GM19463 (cell line): Measurements from ENCODE around the gene KIAA0825.
A peak's percentile ranks its signal among the peaks of the same experiment; 100 is the strongest.

ENCODE experiments used
- ATAC-seq: cut with Tn5 transposase; IDR thresholded peaks from one replicate; pipeline ENCODE4 v1.9.1; 2021; ENCODE audit warnings: mild to moderate bottlenecking, moderate library complexity; ENCODE audit not compliant: unreplicated experiment

The KIAA0825 gene, protein sequence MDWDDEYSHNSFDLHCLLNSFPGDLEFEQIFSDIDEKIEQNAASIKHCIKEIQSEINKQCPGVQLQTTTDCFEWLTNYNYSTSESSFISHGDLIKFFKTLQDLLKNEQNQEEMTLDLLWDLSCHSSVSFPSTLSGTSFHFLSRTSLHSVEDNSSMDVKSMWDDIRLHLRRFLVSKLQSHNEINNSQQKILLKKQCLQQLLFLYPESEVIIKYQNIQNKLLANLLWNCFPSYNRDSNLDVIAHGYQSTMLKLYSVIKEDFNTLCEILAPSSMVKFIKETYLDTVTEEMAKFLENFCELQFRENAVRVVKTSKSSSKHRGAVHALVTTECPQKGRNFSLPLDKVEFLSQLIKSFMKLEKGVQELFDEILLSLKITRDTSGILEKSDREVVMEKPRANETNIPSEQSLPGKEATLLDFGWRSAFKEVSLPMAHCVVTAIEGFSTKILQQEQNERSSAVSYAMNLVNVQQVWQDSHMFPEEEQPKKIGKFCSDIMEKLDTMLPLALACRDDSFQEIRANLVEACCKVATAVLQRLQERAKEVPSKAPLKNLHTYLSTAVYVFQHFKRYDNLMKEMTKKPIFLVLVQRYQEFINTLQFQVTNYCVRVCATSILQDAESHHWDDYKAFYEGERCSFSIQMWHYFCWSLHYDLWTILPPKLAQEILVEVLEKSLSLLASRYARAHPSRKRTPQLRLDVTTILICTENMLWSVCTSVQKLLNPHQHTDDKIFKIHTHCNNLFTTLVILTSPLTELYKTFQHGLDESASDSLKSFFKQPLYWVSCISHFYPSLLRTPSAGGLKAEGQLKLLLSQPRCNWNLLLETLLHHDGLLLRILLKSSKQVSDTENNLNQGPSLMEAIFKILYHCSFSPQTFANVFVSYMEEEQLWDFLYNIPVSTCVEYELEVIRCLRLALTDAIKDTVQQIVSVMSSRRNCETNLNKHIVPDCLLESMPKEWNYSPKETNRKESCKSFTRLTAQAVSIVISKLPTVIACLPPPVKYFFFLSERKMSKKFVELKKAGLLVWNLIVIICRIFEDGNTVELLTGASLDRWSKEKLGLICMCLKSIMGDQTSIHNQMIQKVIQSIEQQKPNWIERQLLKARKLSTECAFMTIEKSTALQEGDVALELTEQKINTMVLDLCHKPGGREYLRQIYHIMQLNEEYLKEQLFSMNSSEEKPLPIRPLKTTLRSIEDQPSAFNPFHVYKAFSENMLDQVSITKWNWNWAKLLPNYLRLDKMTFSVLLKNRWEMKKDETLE (N-terminal part only)

DNA sequence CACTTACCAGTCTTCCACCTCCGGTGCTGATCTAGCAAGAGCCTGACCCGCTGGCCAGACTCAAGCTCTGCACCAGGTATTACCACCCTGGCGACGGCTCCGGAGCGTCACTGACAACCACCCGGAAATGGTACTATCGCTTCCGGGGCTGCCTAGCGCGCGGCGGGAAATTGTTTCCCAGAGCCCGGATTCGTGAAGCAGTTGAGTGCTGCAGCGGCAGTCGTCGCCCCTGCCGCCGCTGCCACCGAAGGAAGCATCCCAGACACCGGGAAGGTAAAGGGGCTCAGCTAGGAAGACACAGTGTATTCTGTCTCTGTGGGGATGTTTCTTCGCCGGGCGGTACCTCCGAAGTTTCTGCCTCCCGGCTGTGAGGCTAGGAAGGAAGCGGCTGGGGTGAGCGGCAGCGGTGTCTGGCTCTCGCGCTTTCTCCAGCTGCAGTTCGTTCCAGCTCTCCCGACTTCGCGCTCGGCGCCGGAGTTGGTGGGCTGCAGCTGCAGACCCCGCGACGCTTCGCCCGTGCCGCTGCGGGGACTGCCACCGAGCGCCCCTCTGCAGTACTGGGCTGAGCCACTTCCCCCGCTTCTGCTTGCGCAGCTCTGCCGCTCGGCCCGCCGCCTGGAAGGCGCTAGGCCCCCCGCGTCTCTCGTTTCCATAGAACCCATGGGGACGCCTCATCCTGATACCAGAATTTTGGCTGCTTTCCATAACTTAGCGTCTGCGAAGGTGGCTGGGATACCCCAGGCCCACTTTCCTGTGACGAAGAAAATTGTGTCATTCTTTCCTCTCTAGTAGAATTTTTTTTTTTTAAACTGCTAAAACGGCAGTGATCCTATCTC lies at the start of gene KIAA0825, which contains the start of gene SLF1:
Gene KIAA0825, minus strand, starts transcription at position 112 of the 836 bp plus-strand sequence. CDS start 81,478 bp downstream, outside the sequence.
Gene SLF1, plus strand, starts transcription at position 177 of the 836 bp plus-strand sequence. CDS start 10,142 bp downstream, outside the sequence.
- ATAC-seq = peak; percentile 95

DNA sequence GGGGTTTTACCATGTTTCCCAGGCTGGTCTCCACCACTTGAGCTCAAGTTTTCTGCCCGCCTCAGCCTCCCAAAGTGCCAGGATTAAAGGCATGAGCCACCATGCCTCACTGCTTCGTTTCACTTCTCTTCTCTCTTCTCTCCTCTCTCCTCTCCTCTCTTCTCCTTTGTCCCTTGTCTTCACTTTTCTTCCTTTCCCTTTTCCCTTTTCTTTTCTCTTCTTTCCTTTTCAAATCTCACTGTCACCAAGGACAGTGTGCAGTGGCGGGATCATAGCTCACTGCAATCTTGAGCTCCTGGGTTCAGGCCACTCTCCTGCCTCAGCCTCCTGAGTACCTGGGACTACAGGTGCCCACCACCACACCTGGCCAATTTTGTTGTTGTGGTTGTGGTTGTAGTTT lies 49.5 kb upstream of the KIAA0825 start:
- no peak for ATAC-seq

DNA sequence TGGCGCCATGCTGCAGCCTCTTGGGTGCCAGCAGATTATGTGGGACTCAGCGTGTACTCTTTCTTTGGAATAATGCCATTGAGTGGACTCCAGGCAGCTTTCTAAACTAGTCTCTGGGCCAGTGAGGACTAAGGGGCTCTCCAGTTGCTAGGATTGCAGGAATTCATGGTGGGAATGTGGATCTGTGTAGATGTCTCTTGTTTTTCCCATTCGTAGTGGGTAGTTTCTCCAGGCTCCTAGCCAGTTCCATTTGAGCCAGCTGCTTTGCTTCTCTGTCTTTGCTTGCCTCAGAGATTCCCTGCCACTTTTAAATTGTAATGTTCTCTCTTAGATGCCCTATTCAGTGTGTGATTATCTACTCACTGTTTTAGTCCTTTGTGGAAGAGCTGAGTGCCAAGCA lies 42.7 kb upstream of the KIAA0825 start:
- no peak for ATAC-seq

DNA sequence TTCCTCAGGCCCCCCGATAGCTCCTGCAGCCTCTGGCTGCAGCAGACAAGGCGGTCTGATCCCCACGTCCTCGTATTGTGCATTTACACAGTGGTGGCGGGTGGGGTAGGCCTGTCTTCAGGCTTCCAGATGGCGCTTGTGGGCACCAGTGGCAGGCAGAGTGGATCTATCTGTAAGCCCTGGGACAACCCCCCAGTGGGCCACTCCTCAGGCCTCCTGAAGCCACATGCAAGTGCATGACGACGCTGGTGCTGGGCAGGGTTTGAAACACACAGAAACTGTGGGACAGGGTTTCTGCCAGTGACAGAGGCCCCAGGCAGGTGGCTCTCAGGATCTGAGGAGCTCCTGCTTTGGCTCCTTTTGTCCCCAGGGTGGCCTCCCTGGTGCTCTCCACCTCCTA lies 42.1 kb upstream of the KIAA0825 start:
- ATAC-seq = no peak

DNA sequence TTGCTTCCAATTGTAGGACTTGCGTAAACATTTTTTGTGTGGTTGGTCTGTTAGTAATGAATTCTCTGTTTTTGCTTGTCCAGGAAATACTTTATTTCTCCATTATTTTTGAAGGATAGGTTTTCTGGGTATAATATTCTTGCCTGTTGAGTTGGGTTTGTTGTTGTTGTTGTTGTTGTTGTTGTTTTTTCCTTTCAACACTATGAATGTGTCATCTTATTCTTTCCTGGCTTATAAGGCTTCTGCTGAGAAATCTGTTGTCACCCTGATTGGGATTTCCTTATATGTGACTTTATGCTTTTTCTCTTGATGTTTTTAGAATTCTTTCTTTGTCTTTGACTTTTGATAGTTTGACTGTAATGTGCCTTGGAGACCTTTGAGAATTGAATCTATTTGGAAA lies 39.9 kb upstream of the KIAA0825 start:
- ATAC-seq = no peak

DNA sequence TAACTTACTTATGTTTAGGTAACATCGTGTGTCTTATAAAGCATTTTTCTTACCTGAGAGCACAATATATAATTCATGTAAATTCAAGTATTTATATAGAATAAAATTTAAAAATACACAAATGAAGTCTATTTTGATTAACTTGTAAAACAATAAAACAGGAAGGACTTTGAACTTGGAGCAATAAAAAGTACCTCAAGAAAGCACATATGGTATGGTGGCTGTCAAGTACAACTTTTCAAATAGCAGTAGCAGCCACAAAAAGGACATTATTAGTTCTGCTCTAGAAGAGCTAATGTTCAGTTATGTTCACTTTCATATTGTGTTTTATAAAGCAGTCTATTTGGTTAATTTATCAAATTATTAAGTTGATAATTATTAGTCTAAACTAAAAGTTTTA lies 31.5 kb upstream of the KIAA0825 start:
- ATAC-seq = no peak

DNA sequence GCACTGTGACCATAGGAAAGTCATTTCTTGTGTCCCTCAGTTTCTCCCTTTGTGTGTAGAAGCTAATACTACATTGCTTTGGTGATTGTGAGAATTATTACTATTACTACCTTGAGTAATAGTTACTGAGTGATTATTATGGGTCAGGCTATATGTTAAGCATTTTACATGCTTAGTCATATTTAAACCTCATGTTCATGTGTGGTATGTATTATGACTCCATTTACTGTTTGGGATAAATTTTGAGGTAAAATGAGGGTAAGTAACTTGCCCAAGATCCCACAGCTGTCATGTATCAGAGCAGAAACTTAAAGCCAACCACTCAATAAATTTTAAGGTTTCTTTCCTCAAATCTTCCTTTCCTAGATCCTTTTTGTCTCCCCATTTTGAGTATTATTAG lies 28.4 kb upstream of the KIAA0825 start:
- ATAC-seq = no peak

DNA sequence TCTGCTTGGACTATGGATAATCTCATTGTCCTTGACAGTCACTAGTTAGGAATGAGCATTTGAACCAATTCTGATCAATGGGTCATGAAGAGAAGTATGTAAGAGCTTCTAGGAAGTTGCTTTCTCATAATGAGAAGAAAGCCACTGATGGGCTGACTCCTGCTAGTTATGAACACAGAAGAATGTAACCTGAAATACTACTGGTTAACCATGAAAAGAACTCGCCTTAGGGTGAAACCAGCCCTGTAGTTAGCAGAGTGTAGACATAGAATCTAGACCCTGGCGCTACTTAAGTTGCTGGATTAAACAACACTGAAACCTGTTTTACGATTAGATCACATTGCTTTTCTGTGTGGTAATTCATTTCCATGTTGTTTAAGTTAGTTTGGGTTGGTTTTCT lies 26.6 kb upstream of the KIAA0825 start:
- ATAC-seq = no peak

DNA sequence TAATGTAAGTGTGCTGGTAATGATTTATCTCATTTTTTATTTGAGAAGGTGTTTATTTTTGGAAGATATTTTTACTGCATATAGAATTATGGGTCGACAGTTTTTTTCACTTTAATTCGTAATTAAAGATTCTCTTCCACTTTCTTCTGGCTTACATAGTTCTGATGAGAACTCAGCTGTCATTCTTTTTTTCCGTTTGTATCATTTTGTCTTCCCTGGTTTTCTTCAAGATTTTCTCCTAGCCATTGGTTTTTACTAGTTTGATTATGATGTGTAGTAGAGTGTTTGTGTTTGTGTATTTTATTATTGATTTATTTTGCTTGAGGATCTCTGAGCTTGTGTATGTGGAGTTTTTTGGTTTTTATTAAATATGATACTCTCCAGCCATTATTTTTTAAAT lies 21.8 kb upstream of the KIAA0825 start:
- no peak for ATAC-seq

DNA sequence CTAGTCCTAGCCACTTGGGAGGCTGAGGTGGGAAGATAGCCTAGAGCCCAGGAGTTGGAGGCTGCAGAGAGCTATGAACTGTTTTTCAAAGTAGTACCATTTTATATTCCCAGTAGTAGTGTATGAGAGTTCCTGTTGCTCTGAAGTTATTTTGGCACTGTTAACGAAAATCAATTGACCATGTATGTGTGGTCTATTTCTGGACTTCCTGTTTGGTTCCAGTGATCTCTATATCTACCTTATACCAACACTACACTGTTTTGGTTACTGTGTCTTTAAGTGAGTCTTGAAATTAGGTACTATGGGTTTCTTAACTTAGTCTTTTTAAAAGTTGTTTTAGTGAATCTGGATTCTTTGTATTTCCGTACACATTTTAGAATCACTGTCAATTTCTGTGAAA lies 13.6 kb upstream of the KIAA0825 start:
- peak; percentile 97 for ATAC-seq

DNA sequence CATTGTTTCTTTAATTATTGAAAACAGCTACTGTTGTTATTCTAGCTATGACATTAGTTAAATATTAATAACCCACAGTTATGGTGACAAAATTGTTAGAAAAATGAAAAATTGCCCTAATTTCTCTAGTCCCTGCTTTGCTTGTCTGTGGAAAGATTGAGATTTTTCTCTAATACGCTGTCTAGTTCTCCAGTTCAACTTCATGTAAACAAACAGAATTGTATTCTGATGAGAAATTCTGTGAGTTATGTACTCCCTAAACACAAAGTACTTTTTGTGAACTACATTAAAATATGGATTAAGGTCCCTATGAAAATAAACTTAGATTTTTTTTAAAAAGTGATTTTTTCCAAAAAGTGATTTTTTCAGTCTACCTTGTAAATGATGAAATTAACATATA lies 8.8 kb upstream of the KIAA0825 start:
- no peak for ATAC-seq

DNA sequence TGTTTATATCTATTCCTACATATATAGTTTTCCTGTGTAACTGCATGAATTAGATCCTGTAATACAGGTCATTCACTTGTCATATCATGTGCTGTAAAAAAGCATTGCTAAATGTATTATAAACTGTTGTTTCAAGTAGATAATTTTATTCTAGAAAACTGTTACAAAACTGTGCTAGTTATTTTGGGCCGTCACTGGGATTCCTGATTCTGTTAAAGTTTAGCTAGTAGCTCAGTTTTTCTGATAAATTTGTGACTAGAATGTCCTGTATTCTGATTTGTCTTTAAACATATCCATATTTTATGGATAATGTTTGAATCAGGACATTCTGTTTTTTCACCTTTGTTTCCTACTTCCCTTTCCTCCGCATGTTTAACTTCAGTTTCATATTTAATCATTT lies 5.5 kb upstream of the KIAA0825 start:
- no peak for ATAC-seq

DNA sequence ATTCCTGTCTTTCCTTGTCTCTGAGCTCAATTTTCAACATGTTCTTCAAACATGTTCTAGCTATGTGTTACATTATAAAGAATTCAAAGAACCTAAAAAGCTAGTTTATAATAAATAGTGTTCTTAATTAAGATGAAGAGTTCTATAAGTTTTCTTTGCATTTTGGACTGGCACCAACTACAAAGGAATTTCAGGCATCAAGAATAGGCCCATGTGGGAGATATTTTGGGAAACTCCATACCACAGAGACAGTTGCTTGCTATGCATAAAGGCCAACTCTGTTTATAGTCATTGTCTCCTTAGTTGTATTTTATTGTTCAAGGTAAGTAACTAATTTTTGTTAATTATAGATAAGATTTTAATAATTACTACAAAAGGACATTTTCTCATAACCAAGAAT lies 4.6 kb upstream of the KIAA0825 start:
- ATAC-seq = no peak

DNA sequence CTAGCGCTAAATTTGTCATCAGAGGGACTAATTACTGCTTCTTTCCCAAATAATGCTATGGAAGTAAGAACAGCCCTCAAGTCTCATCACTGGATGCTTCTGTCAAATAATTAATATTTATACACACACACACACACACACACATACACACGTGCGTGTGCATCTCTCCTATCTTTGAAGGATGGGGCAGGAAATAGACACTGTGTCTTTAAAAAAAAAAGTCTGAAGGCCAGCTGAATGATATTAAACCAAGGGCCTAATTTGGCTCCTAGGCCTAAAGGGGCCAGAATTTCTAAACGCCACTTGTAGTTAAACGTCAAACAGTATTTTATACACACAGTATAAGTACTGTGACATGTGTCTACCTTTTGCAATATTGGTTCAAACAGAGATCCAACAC lies 3.4 kb upstream of the KIAA0825 start:
- no peak for ATAC-seq

DNA sequence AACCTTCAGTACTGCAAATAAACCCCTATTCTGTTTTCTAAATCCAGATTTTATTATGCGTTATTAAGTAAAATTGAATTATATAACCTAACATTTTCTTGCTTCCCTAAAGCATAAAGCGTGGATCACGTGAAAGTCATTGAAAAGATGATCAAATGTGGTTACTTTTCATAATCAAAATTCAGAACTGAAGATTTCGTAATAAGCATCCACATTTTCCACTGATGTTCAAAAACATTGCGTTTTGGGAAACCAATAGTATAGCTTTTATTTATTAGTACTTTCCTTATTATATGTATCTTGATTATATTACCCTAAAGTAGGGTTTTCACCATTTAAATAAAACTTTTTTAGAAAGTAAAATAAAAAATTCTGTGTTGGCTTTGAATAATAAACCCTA lies 1.9 kb upstream of the KIAA0825 start:
- no peak for ATAC-seq

DNA sequence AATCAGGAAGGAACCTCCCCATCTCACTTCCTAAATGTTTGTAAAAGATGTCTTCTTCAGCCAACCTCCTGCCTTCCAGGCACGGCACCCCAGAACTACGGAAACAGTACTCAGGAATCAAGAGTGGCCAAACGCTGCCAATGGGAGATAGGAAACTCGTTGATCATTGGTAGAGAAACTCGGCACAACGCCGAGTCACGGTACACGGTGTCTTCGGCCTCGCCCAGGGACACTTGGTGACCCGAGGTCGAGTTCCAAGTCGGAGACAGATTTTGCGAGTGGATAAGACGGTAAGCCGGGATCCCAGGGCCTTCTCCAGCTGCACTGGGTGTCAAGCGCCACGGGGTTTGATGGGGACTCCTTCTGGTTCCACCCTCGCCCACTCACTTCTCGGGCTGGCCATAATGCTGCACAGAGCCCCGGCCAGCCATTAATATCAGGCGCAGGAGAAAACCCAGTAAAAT lies 343 bp downstream of the KIAA0825 start:
- ATAC-seq = peak; percentile 23

DNA sequence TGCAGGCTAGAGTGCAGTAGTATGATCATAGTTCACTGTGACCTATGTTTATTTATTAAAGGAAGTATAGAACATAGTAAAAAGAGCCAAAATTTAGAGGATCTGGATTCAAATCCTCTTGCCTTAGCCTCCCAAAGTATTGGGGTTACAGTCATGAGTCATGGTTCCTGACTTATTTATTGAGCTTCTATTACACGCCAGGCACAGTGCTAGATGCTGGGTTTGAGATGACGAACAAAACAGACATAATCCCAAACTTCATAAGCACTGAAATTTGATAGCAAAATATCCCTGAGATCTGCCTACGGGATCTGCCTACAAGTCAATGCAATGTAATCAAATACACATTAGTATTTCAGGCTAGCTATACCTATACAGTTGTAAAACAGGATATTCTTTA lies 2.5 kb downstream of the KIAA0825 start:
- no peak for ATAC-seq

DNA sequence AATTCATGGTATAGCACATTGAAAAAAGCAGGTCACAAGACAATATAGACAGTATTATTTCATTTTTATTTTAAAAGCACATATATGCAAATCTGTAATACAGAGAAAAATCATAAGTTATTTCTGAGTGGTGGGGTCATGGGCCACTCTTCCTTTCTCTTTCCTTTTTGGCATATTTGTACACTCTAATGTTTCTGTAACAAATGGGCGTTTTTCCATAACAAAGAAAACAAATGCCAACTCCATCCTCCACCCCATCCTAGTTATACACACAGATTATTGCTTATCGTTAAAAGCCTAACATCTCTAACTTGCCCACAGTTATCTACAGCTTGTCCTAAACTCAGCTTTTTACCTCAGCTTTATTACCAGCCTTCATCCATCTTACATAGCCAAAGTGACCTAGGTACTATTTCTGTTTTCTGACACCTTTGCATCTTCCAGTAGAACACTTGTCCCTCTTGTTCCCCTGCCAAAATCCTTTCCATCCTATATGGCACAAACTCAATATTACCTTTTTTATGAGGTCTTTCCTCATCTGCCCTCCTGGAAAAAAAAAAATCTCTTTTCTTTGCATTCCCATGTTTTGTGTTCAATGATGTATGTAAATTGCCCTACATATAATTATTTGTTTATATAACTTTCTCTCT lies 4.1 kb downstream of the KIAA0825 start:
- ATAC-seq = no peak

DNA sequence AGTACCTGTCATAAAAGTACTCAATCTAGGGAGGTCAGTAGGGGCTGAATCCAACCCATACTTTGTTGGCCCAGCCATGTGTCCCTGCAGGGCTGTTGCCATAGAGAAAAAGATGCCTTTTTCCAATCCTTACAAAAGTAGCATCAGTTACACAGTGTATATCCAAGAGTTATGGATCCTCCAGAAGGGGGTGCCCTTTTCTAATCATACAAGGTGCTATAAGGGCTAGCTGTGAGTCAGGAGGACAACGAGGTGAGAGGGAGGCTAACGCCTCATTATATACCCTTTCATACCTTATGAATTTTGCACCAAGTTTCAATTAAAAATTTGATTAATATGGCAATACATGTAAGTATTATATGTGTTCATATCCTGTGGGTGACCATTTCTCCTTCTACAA lies 4.8 kb downstream of the KIAA0825 start:
- no peak for ATAC-seq
